ENCODE data around the gene OR10K2. TPM values are rescaled to one million over a fixed set of nuclear protein-coding genes. Genes with fewer than 3 reads are reported as not detected.
"Not testable (repeated sequence)": the region's sequence is repeated elsewhere in the genome, so short reads cannot be mapped to it uniquely, and the experiment has no call there.

The OR10K2 gene
- total RNA-seq, 1 donor from 2014 or later: not detected

- TF ChIP-seq, protein P1, sequence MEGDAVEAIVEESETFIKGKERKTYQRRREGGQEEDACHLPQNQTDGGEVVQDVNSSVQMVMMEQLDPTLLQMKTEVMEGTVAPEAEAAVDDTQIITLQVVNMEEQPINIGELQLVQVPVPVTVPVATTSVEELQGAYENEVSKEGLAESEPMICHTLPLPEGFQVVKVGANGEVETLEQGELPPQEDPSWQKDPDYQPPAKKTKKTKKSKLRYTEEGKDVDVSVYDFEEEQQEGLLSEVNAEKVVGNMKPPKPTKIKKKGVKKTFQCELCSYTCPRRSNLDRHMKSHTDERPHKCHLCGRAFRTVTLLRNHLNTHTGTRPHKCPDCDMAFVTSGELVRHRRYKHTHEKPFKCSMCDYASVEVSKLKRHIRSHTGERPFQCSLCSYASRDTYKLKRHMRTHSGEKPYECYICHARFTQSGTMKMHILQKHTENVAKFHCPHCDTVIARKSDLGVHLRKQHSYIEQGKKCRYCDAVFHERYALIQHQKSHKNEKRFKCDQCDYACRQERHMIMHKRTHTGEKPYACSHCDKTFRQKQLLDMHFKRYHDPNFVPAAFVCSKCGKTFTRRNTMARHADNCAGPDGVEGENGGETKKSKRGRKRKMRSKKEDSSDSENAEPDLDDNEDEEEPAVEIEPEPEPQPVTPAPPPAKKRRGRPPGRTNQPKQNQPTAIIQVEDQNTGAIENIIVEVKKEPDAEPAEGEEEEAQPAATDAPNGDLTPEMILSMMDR (IDR thresholded peaks at IDR 0.05; ENCODE audit: unreplicated experiment): no peak
Observed at GRCh38 chr1:158454537-158454936, 28.5 kb upstream of the OR10K2 start.

GRCh38 chr1:158445376-158445775 is 19.3 kb upstream of the OR10K2 start:
- H3K27me3 Mint-ChIP-seq (ENCODE audit: low read depth): peaks cover 7% of the 10 kb centered on the region
- H3K4me1 Mint-ChIP-seq: no peaks in the 10 kb centered on the region

More at GRCh38 chr1:158454537-158454936, 28.5 kb upstream of the OR10K2 start:
- Mint-ChIP-seq H3K27me3 (ENCODE audit: low read depth) (no peaks in the 10 kb centered on the region), H3K27ac (no peak overlapping the region), H3K4me3 (no peak overlapping the region), H3K4me1 (peaks cover 8% of the 10 kb centered on the region), H3K9me3 (peaks cover 29% of the 10 kb centered on the region), H3K36me3 (peaks cover 3% of the 10 kb centered on the region)
- DNase-seq (ENCODE audit: low spot score in 2 of 2, unreplicated experiment in 2 of 2): no peak

GRCh38 chr1:158434741-158435140 is 8.7 kb upstream of the OR10K2 start:
- no peak for DNase-seq (ENCODE audit: low spot score in 2 of 2, unreplicated experiment in 2 of 2)
- no peaks in the 10 kb centered on the region for H3K36me3 Mint-ChIP-seq
- no peaks in the 10 kb centered on the region for H3K27me3 Mint-ChIP-seq (ENCODE audit: low read depth)
- H3K4me3 Mint-ChIP-seq: no peak overlapping the region
- TF ChIP-seq, protein P1 (IDR thresholded peaks at IDR 0.05; ENCODE audit: unreplicated experiment): no peak
- no peak overlapping the region for H3K27ac Mint-ChIP-seq
- H3K9me3 Mint-ChIP-seq: peaks cover 5% of the 10 kb centered on the region
- peaks cover 5% of the 10 kb centered on the region for H3K4me1 Mint-ChIP-seq

More at GRCh38 chr1:158445376-158445775, 19.3 kb upstream of the OR10K2 start:
- Mint-ChIP-seq H3K4me3 (no peak overlapping the region), H3K27ac (no peak overlapping the region), H3K9me3 (peaks cover under 1% of the 10 kb centered on the region), H3K36me3 (no peaks in the 10 kb centered on the region)
- TF ChIP-seq, protein P1 (IDR thresholded peaks at IDR 0.05; ENCODE audit: unreplicated experiment): no peak
- DNase-seq (ENCODE audit: low spot score in 2 of 2, unreplicated experiment in 2 of 2): no peak

- not testable (repeated sequence) for H3K4me1 Mint-ChIP-seq; H3K27me3 Mint-ChIP-seq (ENCODE audit: low read depth)
Observed at GRCh38 chr1:158430163-158430562, 4.1 kb upstream of the OR10K2 start.

GRCh38 chr1:158425027-158425426 is 1.0 kb downstream of the OR10K2 start:
- Mint-ChIP-seq H3K9me3 (peaks cover 9% of the 10 kb centered on the region), H3K36me3 (no peaks in the 10 kb centered on the region), H3K27me3 (ENCODE audit: low read depth) (no peaks in the 10 kb centered on the region), H3K4me3 (no peak overlapping the region), H3K27ac (peak overlapping the region; percentile 2), H3K4me1 (peaks cover 13% of the 10 kb centered on the region)
- DNase-seq (ENCODE audit: low spot score in 2 of 2, unreplicated experiment in 2 of 2): no peak
- TF ChIP-seq, protein P1 (IDR thresholded peaks at IDR 0.05; ENCODE audit: unreplicated experiment): no peak

More at GRCh38 chr1:158430163-158430562, 4.1 kb upstream of the OR10K2 start:
- H3K9me3 Mint-ChIP-seq: peaks cover 14% of the 10 kb centered on the region
- not testable (repeated sequence) for H3K4me3 Mint-ChIP-seq; DNase-seq (ENCODE audit: low spot score in 2 of 2, unreplicated experiment in 2 of 2); H3K36me3 Mint-ChIP-seq; H3K27ac Mint-ChIP-seq

DNA sequence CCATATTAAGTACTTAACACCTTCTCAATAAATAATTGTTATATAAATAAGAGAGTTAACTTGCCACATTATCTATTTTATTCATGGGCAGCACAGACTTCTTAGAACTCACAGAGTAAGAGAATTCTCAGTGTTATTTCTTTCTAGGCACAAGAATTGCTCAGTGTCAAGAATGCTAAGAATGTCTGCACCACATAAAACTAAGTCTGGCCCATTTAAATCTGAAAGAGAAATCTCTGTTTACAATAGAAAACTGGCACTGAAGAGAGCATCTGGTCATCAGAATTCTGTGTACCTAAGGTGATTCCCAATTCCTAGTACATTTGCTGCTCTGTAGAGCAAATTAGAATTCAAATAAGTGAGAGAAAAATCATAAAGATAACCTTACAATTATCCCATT is 3.8 kb downstream of the OR10K2 start:
- Mint-ChIP-seq H3K27ac (no peak overlapping the region), H3K4me1 (peaks cover 14% of the 10 kb centered on the region), H3K36me3 (no peaks in the 10 kb centered on the region)

More for the DNA sequence above, 3.8 kb downstream of the OR10K2 start:
- no peaks in the 10 kb centered on the region for H3K9me3 Mint-ChIP-seq
- no peak for DNase-seq (ENCODE audit: low spot score in 2 of 2, unreplicated experiment in 2 of 2)
- TF ChIP-seq, protein P1 (IDR thresholded peaks at IDR 0.05; ENCODE audit: unreplicated experiment): no peak
- H3K27me3 Mint-ChIP-seq (ENCODE audit: low read depth): no peaks in the 10 kb centered on the region
- no peak overlapping the region for H3K4me3 Mint-ChIP-seq
